K562 (cell line): ENCODE measurements around the gene CFAP141. TPM values are rescaled to one million over a fixed set of nuclear protein-coding genes. Genes with fewer than 3 reads are reported as not detected.
A peak's percentile ranks its signal among the peaks of the same experiment; 100 is the strongest.

ENCODE experiments used
- ARID4B ChIP-seq: sonication (generic); formaldehyde crosslinking; IDR thresholded peaks from 2 replicates; pipeline ENCODE4 v1.8.0; 2022; ENCODE audit warnings: mild to moderate bottlenecking, missing genetic modification reagents
- ASH1L ChIP-seq: fragments of 450-650 bp; IDR thresholded peaks from 2 replicates; pipeline ENCODE4 v1.6.1; 2018; ENCODE audit warnings: borderline replicate concordance, mild to moderate bottlenecking, low read depth; ENCODE audit not compliant: partially characterized antibody
- CSDE1 ChIP-seq, 2 experiments: fragments of 450-650 bp; IDR thresholded peaks; 2 replicates each; pipeline ENCODE4 v1.6.1; 2016; ENCODE audit warnings: mild to moderate bottlenecking in 1 of 2
- ETV5 ChIP-seq: sonication (generic); formaldehyde crosslinking; IDR thresholded peaks from 2 replicates; pipeline ENCODE4 v1.4.0; 2020; ENCODE audit warnings: low read depth, mild to moderate bottlenecking, missing genetic modification reagents
- EWSR1 ChIP-seq: fragments of 450-650 bp; IDR thresholded peaks from 2 replicates; pipeline ENCODE4 v1.6.1; 2018; ENCODE audit warnings: borderline replicate concordance, mild to moderate bottlenecking, low read depth, moderate library complexity; ENCODE audit not compliant: partially characterized antibody
- FOXA3 ChIP-seq, 2 experiments: fragments of 450-650 bp in 1 of 2; sonication (generic) in 1 of 2; formaldehyde crosslinking; IDR thresholded peaks in 1 of 2; conservative IDR thresholded peaks in 1 of 2; 2 replicates each; pipeline versions ENCODE4 v1.4.0 to v1.8.0; 2020 to 2022; ENCODE audit warnings: mild to moderate bottlenecking in 2 of 2, missing genetic modification reagents in 1 of 2
- MTA3 ChIP-seq: fragments of 450-650 bp; formaldehyde crosslinking; IDR thresholded peaks from 2 replicates; pipeline ENCODE4 v1.6.1; 2017; ENCODE audit warnings: mild to moderate bottlenecking, borderline replicate concordance
- NCOA2 ChIP-seq, 2 experiments: fragments of 450-650 bp; IDR thresholded peaks; 2 replicates each; pipeline ENCODE4 v1.6.1; 2018; ENCODE audit warnings: mild to moderate bottlenecking in 2 of 2, moderate library complexity in 1 of 2; ENCODE audit not compliant: partially characterized antibody in 2 of 2
- PBX2 ChIP-seq, 2 experiments: IDR thresholded peaks in 1 of 2; conservative IDR thresholded peaks in 1 of 2; 2 replicates each; pipeline ENCODE4 v1.6.1; 2016; ENCODE audit warnings: low read depth in 2 of 2, mild to moderate bottlenecking in 1 of 2, missing compliant biosample characterization in 1 of 2, missing genetic modification characterization in 1 of 2, moderate library complexity in 1 of 2
- PKNOX1 ChIP-seq: fragments of 450-650 bp; IDR thresholded peaks from 2 replicates; pipeline ENCODE4 v1.6.1; 2016
- RAD51 ChIP-seq: fragments of 450-650 bp; IDR thresholded peaks from 2 replicates; pipeline ENCODE4 v1.7.1; 2016; ENCODE audit warnings: low read depth, mild to moderate bottlenecking, borderline replicate concordance
- RUNX1 ChIP-seq: sonication (generic); IDR thresholded peaks from 2 replicates; pipeline ENCODE4 v1.6.1; 2016; ENCODE audit warnings: antibody characterized with exemption, low read depth
- SMC3 ChIP-seq: conservative IDR thresholded peaks from 2 replicates; pipeline ENCODE4 v1.6.1; 2011; ENCODE audit warnings: low read depth, low read length, improper control_type of control experiment; ENCODE audit not compliant: insufficient read depth
- ZBTB1 ChIP-seq: sonication (generic); formaldehyde crosslinking; IDR thresholded peaks from 2 replicates; pipeline ENCODE4 v1.8.1; 2023; ENCODE audit warnings: missing genetic modification reagents, low read depth, mild to moderate bottlenecking, borderline replicate concordance
- ZBTB17 ChIP-seq: fragments of 450-650 bp; formaldehyde crosslinking; IDR thresholded peaks from 2 replicates; pipeline ENCODE4 v1.4.0; 2020; ENCODE audit warnings: mild to moderate bottlenecking
- ZNF23 ChIP-seq: fragments of 250-450 bp; sonication (Bioruptor Pico); IDR thresholded peaks from 2 replicates; pipeline ENCODE4 v1.4.0; 2020; ENCODE audit warnings: mild to moderate bottlenecking
- ZNF445 ChIP-seq: fragments of 250-450 bp; sonication (Bioruptor Pico); IDR thresholded peaks from 2 replicates; pipeline ENCODE4 v1.4.0; 2020; ENCODE audit warnings: low read depth, mild to moderate bottlenecking, moderate library complexity
- ZZZ3 ChIP-seq: fragments of 450-650 bp; IDR thresholded peaks from 2 replicates; pipeline ENCODE4 v1.6.1; 2016; ENCODE audit warnings: antibody characterized with exemption, mild to moderate bottlenecking, moderate library complexity
- polyA plus RNA-seq, 8 experiments: library from polyadenylated mRNA; depleted of rRNA in 4 of 8; stranded (reverse) in 5 of 8; unstranded in 3 of 8; fragments of >200 nt; fragmentation: Nextera tagmentation in 2 of 8; fragmentation: Illumina TruSeq in 1 of 8; extraction: Ambion mirVana in 2 of 8; extraction: Trizol in 1 of 8; gene quantifications; 2 replicates each; pipeline versions ENCODE4 v1.2.1 to v1.2.3, GENCODE V29; 2011 to 2014; ENCODE audit warnings: inconsistent platforms in 1 of 8, missing spikeins in 1 of 8
- total RNA-seq, 7 experiments: library from RNA; depleted of rRNA in 6 of 7; stranded (reverse); fragments of >200 nt in 6 of 7; fragmentation: Illumina TruSeq in 2 of 7; extraction: Trizol in 2 of 7; gene quantifications; 2 replicates each; pipeline versions ENCODE4 v1.2.1 to v1.2.3, GENCODE V29; 2011 to 2021; ENCODE audit warnings: low replicate concordance in 1 of 7

The CFAP141 gene
- total and polyA plus RNA-seq, 9 of the 15 experiments (the other 6 are each of a cell fraction or from before 2014, with no cell fraction given): not detected

GRCh38 chr1:154182344-154183045, 23.6 kb downstream of the CFAP141 start (continued):
- peak; percentile 90; the same call in 1 of the 2 replicates for TF ChIP-seq ARID4B (CRISPR knock-in tag)
- no peak for TF ChIP-seq PKNOX1
- TF ChIP-seq ETV5: peak; percentile 14; the same call in 1 of the 2 replicates
- TF ChIP-seq RUNX1: 0 out of 2 replicates have a peak, but pooled peaks have one; percentile 32
- no peak for TF ChIP-seq NCOA2 (IDR thresholded peaks at IDR 0.05; ENCODE audit: partially characterized antibody in 2 of 2)
- TF ChIP-seq ZBTB17 (CRISPR knock-in tag): no peak
- no peak; the same call in 1 of the 2 replicates for TF ChIP-seq ZZZ3
- no peak for TF ChIP-seq RAD51
- TF ChIP-seq ZNF23 (CRISPR knock-in tag): no peak
- TF ChIP-seq PBX2 (CRISPR knock-in tag; IDR thresholded peaks at IDR 0.05; ENCODE audit: low read depth): no peak
- no peak for TF ChIP-seq PBX2 (tag; conservative IDR thresholded peaks at IDR 0.05; ENCODE audit: low read depth)
- TF ChIP-seq FOXA3 (CRISPR knock-in tag; conservative IDR thresholded peaks at IDR 0.05 in 1 of 2, IDR thresholded peaks at IDR 0.05 in 1 of 2): no peak
- TF ChIP-seq ZNF445 (CRISPR knock-in tag): 0 out of 2 replicates have a peak, but pooled peaks have one; percentile 64
- TF ChIP-seq ASH1L: no peak
- TF ChIP-seq SMC3: no peak
- TF ChIP-seq ZBTB1 (CRISPR knock-in tag): no peak
- TF ChIP-seq EWSR1: no peak
- no peak for TF ChIP-seq CSDE1 (IDR thresholded peaks at IDR 0.05)
- peak; percentile 15; the same call in 1 of the 2 replicates for TF ChIP-seq MTA3
